Epithelial cell of prostate (primary cell): ENCODE measurements around the gene SIDT2.

Experiments
- DNase-seq: peaks from one replicate; pipeline ENCODE4 v3.0.0-alpha.2; 2011; ENCODE audit warnings: low read depth, low spot score
- H3K27ac ChIP-seq: fragments of 450-650 bp; 2 replicates; pipeline ENCODE4 v1.5.1; 2017; ENCODE audit warnings: mild to moderate bottlenecking

Gene SIDT2

DNA sequence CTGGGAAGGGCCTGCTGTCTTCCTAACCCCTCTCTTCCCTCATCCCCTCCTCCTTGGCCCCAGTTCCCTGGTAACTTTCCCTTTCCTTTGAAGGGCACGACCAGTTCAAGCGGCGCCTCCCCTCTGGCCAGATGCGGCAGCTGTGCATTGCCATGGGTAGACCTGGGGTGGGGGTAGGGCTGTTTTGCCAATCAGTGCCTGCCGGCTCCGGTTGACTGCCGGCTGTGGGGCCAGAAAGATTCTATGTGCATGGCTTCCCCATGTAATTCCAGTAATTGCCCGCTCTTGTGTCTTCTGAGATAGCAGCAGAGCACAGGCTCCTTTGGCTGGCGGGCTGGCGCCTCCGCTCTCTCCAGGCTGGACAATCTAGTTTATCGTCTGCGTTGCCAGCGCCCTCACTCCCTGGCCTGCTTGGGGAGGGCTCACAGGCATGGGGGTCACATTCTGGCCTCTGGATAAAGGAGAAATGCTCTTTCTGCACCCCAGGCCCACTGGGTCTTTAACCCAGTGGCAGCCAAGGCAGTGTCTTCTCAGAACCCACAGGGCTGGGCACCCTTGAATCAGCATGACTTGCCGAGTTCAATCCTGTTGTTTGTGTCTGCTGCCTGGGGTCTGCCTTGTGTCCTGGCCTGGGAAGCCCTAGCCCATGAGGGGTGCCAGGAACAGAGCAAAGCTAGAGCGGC, 9.4 kb downstream of the SIDT2 start:
- H3K27ac ChIP-seq: no peak overlapping the region
- DNase-seq: no peak

DNA sequence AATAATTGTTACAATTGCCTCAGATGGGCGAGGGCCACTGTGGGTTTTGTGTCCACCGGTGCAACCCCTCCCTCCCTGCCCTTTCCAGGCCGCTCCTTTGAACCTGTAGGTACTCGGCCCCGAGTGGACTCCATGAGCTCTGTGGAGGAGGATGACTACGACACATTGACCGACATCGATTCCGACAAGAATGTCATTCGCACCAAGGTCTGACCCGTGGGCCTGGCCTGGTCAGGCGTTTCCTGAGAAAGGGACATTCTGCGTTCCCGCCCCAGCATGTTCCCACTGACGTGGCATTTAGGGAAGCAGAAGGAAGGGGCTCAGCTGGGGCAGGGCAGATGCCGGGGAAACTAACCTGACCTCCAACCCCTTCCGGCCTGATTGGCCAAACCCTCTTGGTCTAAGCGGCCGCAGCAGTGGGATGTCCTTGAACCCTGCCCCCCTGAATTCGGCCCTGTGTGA, 10.1 kb downstream of the SIDT2 start:
- no peak for DNase-seq
- H3K27ac ChIP-seq: no peak overlapping the region

DNA sequence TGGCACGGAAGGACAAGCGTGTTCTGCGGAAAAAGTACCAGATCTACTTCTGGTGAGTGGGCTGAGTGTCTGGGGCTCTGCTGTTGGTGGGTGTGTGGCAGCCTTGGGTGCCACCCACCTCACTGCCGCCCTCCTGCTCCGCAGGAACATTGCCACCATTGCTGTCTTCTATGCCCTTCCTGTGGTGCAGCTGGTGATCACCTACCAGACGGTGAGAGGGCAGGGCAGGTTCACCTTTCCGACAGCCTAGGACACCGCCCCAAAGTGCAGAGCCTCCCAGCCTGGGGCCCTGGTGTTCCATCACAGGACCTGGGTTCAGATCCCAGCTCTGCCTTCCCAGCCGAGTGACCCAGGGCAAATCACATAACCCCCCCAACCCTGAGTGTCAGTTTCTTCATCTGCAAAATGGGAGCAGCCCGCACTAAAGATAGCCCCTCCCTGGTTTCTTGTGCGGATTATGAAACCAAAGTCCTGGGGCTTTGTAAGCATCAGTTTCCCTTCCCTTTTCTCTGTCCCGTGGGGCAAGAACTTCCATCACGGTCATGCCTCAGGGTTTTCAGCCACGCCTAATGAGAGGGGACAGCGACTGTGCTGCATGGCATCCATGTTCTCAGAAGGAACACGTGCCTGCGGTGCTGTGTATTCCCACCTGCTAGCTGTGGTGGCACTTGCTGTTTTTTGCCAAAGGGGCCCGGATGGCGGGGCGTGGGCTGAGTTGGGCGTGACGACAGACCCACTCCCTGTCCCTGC, 10.8 kb downstream of the SIDT2 start:
- no peak for DNase-seq
- H3K27ac ChIP-seq: no peak overlapping the region

DNA sequence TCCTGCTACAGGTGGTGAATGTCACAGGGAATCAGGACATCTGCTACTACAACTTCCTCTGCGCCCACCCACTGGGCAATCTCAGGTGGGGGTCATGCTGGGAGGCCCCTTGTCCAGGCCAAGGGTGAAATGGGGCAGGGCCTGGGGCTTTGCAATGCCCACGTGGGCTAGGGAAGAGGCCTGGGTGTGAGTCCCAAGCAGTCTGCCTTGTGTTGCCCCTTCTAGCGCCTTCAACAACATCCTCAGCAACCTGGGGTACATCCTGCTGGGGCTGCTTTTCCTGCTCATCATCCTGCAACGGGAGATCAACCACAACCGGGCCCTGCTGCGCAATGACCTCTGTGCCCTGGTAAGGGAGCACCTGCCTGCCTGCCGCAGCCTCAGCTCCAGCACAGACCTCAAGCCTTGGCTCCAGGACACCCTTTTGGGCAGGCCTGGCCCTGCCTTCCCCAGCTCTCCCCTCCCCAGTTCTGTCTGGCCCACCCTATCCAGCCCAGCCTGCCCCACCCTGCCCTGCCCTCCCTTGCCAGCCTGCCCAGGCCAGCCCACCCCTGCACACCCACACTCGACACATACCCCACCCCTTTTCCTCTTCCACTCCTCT, 11.5 kb downstream of the SIDT2 start:
- DNase-seq: no peak
- no peak overlapping the region for H3K27ac ChIP-seq

DNA sequence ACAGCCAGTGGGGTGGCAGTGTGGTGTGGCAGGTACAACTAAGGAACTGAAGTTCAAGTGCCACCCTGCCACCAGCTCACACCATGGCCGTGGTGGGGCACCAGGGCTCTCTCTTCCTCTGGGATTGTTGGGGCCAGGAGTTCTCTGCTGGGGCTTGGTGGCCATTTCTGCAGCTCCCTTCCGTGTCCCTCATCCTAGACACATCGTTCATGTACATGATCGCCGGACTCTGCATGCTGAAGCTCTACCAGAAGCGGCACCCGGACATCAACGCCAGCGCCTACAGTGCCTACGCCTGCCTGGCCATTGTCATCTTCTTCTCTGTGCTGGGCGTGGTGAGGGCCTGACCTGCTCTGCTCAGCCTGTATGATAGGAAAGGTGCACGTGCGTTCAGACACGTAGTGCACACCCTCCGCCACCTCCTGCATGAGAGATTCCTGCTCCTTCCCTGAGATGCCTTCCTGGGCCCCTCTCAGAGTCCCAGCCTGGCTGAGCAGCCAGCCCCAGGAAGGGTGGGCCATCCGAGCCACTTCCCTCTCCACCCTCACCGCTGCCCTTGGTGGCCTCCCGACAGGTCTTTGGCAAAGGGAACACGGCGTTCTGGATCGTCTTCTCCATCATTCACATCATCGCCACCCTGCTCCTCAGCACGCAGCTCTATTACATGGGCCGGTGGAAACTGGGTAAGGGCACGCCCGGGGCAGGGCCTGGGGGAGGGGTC, 13.3 kb downstream of the SIDT2 start:
- H3K27ac ChIP-seq: no peak overlapping the region
- no peak for DNase-seq

- DNase-seq: no peak
- no peak overlapping the region for H3K27ac ChIP-seq
Observed at GRCh38 chr11:117192401-117192875, 13.9 kb downstream of the SIDT2 start.

DNA sequence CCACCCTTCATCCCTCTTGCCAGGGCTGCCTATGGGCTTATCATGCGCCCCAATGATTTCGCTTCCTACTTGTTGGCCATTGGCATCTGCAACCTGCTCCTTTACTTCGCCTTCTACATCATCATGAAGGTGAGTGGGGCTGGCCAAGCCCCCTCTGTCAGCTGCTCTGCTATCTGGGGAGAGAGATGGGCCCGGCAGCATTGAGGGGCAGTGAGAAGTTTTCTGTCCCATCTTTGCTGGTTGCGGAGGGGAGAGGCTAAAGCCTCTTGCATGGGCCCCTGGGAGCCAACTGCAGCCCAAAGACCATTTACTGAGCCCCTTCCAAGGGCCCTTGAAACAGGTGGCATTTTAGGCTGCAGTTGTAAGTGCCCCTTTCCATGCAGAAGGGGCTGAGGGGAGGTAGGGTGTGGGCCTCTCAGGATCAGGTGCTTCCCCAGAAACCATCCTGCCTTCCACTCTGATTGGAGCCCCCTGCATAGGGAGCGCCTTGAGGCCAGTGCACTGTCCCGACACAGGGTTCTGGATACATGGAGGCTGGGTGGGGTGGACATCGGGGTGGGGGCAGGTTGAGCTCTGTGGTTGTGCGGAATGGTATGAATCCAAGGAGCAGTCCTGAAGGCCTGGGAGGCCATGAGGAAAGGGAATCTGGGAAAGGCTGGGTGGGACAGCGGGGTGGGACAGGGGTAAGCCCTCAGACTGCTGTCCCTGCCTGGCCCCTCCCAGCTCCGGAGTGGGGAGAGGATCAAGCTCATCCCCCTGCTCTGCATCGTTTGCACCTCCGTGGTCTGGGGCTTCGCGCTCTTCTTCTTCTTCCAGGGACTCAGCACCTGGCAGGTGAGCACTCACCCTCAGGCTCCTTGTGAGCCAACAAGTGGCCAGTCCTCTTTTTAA, 14.8 kb downstream of the SIDT2 start:
- H3K27ac ChIP-seq: no peak overlapping the region
- DNase-seq: no peak

DNA sequence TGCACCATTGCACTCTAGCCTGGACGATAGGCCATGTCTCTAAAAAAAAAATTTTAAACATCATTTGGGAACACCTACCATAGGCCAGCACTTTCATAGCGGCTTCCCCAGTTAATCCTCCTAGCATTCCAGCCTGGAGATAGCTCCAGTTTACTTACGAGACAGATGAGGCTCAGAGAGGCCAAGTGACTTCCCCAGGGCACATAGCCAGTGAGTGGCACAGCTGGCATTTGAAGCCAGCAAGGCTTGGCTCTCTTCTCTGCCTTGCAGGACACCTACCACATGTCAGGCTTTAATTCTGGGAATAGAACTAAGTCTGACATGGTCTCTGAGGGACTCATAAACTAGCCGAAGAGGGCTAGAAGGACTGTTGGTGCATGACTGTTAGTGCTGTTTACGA, 15.7 kb downstream of the SIDT2 start:
- no peak overlapping the region for H3K27ac ChIP-seq
- no peak for DNase-seq

DNA sequence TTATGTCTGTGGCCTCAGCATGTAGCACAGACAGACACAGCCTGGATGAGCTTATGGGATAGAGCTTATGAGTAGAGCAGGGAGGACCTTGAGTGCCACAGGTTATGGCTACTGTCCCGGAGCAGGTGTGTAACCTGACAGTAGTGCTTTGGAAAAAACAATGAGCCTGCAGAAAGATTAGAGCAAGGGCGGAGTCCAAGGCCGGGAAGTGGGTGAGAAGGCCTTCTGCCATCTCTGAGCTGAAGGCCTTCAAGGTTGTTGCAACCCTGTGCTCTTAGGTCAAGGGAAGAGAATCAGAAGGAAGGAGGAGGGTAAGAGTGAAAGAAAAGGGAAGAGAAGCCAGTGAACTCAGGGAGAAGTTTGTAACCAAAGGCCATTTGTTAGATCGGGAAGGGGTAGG, 16.7 kb downstream of the SIDT2 start:
- no peak for DNase-seq
- no peak overlapping the region for H3K27ac ChIP-seq

DNA sequence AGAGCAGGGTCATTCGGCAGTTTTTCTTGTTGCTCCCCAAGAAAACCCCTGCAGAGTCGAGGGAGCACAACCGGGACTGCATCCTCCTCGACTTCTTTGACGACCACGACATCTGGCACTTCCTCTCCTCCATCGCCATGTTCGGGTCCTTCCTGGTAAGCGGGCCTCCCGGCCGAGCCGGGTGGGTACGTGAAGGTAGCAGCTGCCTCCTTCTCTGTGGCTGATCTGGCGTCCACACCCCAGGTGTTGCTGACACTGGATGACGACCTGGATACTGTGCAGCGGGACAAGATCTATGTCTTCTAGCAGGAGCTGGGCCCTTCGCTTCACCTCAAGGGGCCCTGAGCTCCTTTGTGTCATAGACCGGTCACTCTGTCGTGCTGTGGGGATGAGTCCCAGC, 17.2 kb downstream of the SIDT2 start:
- no peak for DNase-seq
- H3K27ac ChIP-seq: no peak overlapping the region

- DNase-seq: no peak
Observed at GRCh38 chr11:117197006-117197405, 18.5 kb downstream of the SIDT2 start.

DNA sequence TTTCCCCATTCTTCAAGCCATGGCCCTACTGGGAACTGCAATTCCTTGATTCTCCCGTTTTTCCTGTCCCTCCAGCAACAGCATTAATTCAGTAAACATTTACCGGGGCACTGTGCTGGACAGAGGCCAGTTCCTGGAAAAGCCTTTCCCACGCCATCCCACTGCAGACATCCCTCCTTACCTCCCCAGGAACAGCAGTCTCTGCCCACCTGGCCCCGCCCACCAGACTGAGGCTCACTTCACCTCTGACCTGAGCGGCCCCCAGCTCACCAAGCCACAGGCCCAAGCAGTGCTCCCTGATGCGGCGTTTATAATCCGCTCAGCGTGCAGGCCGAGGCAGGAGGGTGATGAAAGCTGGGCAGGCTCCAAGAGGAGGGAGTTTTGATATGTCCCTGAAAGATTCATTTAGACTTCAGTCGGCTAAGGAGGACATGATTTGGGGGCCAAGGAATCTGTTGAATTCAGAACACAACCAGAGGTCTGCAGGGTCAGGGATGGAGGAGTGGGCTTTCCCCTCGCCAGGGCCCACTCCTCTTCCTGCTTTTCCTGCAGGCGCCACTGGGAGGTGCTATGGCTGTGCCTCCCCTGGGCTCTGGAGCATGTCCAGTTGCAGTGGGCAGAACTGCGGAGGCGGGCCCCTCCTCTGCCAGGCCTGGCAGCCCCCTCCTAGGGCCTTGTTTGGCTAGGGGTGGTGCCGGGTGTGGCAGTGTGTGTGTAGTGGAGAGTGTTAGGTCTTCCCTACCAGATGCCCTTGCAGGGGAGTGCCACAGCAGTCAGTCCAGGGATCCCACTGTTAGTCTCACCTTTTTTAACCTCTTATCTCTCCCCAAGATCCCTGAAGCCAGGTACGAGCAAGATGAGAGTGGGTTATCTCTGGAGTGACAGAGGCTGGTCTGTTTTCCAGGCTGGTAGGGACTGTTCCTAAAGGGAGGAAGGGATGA, 19.2 kb downstream of the SIDT2 start:
- DNase-seq: no peak
- H3K27ac ChIP-seq: no peak overlapping the region

More at GRCh38 chr11:117197006-117197405, 18.5 kb downstream of the SIDT2 start:
- no peak overlapping the region for H3K27ac ChIP-seq

- no peak for DNase-seq
- H3K27ac ChIP-seq: no peak overlapping the region
Observed at GRCh38 chr11:117198613-117199012, 20.1 kb downstream of the SIDT2 start.

GRCh38 chr11:117199053-117199915, 20.7 kb downstream of the SIDT2 start, which contains the start of gene TAGLN:
TSS of gene TAGLN (plus strand) at chr11:117199370. CDS start at chr11:117203014, 3,644 bp downstream.
- no peak for DNase-seq
- no peak within 1 kb of the TSS for H3K27ac ChIP-seq

GRCh38 chr11:117199916-117200812, 21.6 kb downstream of the SIDT2 start:
- H3K27ac ChIP-seq: no peak overlapping the region
- no peak for DNase-seq

DNA sequence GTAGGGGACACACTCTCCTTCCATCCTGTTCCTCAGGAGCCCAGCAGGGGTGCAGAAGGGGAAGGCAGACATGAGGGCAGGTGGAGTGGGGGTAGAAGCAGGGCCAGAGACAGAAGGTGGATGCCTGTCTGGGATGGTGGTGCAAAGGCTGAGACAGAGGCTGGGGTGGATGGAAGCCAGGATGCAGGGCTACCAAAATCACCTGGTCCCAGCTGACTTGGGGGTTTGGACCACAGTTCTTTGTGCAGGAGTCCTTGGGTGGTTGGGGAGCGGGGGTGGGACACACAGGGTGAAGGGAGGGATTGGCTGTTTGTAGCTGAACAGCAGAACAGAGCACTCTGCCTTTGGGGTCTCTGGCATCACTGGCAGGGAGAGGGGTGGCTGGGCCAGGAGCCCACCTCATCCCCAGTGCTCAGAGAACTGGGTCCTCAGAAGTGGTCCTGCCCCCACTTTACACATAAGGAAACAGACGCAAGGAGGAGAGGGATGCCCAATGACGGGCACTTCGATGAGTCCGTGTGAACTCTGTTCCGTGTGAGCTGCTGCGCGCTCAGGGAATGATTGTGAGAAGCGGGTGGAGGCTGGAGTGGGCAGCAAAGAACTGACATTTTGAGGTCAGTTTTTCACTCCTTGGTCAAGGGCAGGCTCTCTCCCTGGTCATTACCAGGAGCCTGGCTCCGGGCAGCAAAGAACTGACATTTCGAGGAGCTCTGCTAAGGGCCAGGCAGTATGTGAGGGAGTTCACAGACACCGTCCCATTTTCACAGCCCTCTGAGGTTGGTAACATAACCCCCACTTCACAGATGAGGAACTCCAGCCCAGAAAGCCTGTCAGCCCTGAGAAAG, 22.5 kb downstream of the SIDT2 start:
- H3K27ac ChIP-seq: no peak overlapping the region
- no peak for DNase-seq
